Cerebellar nuclear complex (tissue), 1 donor: ENCODE data around the gene NRXN2.

ENCODE experiments used
- DNase-seq, 2 experiments: peaks; one replicate each; lab custom pipeline; 2025; lab: John Stamatoyannopoulos, UW

The NRXN2 gene

DNA sequence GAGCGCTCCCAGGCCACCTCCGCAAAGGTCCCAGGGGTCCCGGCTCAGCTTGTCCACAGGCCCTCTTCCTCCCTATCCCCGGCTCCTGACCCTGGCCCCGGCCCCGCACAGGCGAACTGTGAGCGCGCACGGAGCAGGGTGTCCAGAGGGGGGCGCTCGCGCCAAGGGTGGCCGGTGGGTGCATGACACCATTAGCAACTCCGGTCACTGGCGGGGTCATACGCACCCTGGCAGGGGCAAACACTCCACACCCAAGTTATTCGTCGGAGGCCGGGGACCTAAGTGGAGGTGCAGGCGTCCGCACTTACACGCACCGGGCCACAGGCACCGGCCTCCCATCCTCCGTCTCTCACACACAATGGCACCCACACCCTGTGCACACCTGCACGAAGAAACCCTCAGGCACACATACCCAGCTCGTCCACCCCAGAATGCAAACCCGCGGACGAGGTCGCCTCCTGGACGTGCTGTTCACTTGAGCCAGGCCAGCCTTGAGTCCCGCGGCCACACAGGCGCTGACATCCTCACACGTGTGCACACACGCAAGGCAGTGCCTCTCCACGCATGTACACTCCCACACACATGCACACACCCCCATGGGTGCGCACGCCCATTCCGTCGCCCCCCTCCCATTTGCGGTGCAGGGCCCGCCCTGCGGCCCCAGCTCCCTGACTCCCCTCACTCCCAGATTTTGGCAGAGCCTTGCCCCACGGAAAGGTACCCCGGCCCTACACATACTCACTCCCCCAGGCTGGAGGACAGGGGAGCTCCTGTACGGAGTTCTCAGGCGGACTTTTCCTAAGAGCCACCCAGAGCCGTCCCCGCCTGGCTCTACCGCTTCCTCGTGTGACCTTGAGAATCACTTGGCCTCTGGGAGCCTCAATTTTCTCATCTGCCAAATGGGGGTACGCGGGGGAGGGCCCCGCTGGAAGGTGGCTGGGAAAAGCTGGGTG, 20.9 kb upstream of the NRXN2 start, which contains the start of gene RASGRP2:
Gene RASGRP2 (minus strand): TSS at position 552 of the 953 bp plus-strand sequence. CDS start 1,276 bp downstream, outside the sequence.
- DNase-seq = no peak

DNA sequence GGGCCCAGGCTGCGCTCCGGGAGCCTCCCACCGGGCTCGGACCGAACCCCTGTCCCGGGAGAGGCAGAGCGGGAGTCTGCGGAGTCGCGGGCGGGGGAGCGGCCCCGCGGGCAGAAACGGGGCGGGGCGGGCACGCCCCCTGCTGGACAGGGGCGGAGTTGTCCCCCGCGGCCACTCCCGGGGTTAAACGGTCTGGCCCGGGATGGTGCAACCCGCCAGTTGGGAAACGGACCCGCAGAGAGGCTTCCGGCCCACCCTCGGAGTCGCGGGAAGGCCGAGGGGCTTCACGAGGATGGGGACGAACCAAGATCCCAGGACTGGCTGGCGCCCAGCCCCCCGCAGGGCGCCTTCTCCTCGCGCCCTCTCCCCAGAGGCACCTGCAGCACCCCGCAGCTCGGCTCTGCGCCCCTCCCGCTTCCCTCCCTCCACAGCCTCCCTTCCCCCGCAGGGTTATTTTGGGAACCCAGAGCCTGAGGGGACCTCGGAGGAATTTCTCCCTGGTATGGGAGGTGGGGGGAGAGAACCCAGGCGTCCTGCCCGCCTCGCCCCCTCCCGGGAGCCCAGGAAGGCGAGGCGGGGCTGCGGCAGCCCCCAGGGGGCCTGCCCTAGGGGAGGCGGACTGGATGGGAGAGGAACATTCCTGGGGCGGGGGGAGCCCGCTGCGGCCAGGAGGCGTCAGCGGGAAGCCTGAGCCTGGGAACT, 20.0 kb upstream of the NRXN2 start:
- DNase-seq = no peak

DNA sequence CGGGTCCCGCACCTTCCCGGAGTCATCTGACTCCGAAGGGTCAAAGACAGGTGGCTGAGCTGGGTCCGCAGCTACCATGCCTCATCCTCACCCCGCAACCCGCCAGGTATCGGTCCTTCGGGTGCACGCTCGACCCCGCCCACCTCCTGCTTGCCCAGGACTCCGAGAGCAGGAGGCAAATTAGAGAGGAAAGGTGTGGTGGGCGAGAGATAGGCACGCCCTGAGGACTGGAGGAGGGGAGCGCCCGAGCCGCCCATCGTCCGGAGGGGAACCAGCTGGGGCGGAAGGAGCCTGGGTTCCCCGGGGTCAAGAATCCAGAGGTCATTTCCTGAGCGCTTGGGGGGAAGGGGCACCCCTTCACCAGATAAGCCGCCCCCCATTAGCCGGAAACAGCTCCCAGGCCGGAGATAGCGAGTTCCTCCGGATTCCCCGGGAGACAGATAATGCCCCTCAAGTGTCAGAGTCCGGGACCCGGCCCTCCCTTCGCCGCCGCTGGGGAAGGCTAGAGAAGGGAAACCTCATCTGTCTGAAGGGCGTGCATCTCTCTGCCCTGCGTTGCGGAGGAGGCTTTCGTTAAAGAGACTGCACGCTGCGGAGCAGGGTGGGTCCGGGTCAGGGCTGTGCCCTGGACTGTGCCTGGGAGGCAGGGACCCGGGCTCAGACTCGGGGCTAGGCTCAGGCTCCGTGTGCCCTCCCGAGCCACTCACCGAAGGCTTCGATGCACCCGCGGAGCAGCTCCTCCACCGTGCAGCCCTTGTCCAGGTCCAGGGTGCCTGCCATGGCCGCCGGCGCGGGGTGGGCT, 19.3 kb upstream of the NRXN2 start:
- no peak for DNase-seq

DNA sequence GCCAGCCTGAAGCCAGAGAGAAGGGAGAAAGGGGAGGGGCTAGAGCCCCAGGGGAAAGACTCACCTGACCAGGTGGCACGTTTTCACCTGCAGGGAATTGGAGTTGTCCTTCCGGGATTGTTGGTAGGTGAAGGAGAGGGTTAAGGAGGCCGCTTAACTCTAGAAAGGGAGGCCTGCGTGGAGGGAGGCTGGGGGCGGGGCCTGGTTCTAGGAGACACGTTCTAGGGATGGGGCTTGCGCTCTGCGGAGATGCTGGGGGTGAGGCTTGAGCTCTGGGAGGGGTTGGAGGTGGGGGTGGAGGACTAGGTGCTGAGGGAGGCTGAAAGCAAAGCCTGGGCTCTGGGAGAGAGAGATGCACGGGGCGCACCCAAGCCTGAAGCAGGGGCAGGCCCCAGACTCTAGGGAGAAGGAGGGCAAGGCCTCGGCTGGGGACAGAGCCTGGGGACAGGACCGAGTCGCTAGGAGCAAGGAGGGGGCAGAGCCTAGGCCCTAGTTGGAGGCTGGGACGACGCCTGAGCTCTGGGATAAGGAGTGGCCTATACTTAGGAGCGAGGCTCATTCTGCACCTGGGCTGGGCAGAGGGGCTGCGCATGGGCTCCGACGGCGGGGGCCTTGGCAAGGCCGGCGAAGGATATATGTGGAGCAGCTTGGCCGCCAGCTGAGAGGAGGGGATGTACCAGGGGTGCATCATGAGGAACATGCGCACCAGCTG, 18.5 kb upstream of the NRXN2 start:
- DNase-seq = no peak

DNA sequence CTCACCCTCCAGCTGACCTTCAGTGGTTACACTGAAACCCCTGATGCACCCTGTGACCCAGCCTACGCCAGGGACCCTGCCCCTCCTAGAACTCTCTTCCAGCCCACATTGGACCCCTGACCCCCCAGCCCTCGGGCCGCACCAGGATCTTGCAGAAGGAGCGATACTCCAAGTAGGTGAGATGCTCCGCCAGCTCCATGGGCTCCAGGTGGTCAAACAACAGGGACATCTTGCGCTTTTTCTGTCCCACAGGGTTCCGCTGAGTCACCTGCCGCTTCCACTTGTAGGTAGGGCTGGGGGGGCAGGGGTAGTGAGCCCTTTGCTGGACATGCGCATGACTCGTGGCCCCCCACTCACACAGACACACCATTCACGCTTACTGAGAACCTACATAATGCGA, 16.9 kb upstream of the NRXN2 start:
- DNase-seq = no peak

DNA sequence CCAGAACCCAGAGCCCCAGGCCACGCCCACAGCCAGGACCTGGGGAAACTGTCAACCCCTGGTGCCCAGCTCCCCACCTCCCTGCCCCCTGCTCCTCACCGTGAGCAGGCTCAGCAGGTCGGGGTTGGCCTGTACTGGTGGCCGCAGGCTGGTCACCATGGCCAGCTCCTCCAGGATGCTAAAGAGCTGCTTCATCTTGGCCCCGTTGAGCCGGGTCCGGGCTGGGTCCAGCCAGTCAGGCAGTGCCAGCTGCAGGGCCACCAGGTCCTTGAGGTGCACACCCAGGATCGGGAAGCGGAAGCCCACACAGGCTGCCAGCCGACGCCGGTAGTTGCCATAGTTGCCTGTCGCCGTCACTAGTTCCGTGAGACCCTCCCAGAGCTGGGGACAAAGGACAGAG, 13.7 kb upstream of the NRXN2 start:
- DNase-seq = no peak

DNA sequence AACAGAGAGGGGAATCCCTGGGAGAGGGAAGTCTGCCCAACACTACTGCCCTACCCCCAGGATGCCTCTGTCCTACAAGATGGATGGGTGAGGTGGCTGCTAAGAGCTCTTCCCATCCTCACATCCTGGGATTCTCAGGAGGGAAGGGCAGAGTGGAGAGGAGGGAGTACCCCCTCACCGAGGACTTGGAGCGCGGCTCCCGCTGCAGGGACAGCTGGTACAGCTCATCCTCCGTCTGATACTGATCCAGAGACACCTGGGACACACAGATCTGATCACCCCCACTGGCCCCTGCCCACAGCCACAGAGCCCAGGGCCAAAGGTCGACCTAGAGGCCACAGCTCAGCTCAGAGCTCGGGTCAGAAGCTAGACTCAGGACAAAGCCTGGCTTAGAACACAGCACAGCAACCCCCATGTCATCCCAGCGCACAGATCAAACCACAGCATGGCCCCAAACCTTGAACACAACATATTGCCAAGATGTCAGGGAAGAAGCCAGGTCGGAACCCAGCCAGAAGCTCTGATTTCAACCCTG, 12.8 kb upstream of the NRXN2 start:
- no peak for DNase-seq

DNA sequence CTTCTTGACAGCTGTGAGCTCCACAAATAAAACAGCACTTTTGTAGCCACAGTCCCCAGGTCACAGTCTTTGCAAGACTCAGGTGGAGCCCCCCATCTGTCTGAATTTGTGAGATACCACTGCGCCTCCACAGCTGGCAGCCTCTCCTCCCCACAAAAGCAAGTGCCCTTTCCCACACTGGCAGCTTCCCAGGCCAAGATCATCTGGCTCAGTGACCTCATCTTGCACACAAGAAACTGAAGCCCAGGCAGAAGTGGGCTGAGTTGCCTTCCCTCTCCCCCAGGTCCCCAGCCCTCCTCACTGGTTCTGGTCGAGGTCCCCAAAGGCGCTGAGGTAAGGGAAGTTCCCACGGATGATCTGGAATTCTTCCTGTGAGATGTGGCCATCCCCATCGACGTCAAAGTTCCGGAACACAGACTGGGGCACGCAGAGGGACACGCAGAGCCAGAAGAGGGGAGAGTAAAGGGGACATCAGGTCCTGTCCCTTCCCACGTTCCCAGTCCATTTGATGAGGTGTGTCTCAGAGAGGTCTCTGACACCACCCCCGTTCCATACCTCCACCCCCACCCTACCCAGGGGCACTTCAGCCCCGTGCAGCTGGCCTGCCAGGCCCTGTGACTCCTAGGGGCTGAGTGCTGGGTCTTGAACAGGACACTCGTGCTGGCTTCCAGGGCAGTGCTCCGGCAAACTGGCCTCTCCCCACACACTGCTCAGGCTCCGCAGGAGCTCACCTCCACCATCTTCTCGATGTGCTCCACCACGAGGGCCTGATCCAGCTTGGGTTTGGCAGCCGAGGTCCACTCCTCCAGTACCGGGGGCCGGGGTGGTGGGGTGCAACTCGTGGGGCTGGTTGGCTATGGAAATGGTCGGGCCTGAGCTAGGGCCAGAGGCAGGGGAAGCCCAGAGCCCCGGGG, 12.1 kb upstream of the NRXN2 start:
- DNase-seq = no peak

DNA sequence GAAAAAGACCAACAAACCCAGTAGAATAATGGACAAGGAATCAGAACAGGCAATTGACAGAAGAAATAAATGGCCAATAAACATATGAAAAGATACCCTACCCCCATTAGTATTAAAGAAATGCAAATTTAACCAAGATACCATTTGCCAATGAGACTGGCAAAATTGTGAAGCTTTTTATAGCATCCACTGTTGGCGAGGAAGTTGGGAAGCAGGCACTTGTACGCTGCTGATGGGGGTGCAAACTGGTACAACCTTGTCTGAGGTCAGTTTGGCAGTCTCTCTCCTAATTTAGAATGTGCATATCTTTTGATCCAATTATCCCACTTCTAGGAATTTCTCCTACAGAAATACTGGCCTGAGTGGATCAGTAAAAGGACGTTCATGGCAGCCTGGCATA, 8.6 kb upstream of the NRXN2 start:
- DNase-seq = no peak

DNA sequence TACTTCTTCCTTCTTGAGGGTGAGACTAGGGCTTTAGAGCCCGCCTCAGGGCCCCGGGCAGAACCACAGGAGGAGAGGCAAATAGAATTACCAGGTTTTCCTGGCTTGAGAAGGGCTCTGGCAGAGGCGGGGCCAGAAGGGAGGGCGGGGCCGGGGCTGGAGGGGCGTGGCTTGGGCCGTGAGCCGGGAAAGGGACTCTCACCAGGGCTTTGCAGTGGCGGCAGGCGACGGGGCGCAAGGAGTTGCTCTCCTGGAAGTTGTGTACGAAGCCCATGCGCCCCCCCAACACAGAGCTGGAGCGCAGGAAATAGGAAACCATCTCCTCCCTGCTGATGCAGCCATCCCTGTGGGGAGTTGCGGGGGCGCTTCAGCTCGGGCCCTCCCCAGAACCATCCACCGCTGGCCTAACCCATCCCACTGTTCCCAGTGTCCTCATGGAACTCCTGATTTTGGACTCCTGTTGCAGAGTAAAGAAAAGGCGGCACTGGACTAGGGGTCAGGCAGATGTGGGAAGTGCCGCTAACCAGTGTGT, 6.9 kb upstream of the NRXN2 start:
- no peak for DNase-seq

DNA sequence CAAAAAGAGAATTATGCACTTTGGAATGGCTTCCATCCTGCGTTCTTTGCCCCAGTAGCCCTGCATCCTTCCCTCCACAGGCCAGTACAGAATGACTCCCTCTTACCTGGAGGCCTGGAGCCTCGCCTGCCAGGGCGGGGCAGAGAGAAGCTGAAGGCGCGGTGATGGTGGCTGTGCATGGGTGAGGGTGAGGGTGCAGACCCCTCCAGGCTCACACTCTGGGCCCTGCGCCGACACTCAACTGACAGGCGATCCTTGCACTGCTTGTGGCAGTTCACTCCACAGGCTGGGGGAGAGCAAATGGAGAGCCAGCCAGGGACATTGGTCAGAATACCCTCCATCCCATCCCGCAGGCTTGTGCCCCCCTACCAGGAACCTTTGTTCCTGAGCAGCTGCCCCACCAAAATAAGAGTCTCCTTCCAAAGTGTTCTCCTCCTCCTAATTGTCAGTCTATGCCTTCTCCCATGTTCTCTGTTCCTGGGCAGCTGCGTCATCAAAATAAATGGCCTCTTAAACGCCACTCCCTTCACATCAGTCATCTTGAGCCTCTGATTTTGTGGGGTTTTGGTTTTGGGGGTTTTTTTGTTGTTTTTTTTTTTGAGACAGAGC, 5.9 kb upstream of the NRXN2 start:
- no peak for DNase-seq

DNA sequence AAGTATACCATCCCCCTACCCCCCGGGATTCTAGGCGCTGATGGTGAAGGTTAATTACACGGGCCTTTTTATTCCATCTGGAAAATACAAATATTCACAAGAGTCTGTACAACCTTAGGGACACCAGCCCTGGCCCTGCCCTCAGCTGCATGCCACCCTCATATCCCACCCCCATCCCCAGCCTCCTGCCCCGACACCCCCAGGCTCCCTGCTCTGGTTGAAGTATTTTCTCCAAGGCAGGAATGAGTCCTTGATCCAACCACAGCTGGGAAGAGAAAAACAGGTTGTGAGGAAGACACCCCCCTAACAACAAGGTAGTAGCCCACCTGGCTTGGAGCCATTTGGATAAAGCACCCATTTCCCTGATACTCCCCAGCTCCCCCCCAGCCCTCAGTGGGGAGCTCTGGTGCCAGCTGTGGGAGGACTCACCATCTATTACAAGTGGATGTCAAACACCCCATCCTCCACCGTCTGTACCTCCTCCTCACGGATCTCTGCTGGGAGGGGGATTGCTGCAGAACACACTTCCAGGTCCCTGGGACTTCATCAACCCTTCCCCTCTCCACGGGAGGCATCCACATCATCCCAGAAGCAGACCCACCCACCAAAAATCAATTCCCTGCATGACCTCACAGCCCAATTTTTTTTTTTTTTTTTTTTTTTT, 4.0 kb upstream of the NRXN2 start:
- DNase-seq = no peak

DNA sequence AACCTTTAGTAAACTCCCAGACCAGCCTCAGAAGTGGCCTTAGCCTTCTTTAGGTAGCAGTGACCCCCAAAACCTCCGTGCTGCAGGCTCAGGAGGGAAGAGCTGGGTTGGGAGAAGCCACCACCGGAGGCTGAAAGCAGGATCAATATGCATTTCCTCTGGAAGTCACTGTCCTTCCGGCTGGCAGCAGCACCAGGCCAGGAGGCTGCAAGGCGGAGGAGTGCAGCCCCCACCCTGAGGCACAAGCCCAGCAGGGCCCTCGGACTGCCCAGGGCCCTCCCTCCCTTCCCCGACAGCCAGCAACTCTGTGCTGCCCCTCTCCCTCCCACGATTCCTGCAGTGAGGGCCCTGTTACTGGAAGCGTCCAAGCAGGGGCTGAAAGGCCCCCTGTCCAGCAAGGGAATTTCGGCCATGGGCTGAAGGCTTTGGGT, 3.2 kb upstream of the NRXN2 start:
- no peak for DNase-seq

DNA sequence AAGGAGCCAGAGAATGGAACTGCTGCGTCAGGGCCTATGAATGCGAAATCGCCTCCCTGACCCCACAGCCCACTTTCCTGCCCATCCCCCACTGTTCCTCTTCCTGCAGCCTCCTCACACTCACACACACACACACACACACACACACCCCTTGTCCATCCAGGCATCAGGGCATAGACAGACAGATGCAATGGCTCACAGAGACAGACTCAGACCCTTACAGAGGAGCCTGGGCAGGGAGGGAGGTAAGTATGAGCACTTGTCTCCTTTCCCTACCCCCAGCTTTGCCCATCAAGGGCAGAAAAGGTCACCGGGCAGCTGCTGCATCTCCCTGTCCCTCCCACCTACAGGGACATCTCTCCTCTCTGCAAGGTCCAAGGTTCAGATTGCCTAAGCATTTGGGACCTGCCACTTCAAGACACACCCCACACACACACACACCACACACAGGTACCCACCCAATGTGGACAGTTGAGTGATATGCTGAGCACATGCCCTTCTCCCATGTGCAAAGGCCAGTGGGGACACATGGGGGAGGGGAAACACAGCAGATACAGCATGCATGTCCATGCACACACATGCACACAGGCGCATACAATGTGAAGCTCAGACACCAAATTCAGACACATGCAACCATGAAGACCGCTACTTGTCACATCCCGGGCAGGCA, 2.0 kb upstream of the NRXN2 start:
- DNase-seq = no peak

DNA sequence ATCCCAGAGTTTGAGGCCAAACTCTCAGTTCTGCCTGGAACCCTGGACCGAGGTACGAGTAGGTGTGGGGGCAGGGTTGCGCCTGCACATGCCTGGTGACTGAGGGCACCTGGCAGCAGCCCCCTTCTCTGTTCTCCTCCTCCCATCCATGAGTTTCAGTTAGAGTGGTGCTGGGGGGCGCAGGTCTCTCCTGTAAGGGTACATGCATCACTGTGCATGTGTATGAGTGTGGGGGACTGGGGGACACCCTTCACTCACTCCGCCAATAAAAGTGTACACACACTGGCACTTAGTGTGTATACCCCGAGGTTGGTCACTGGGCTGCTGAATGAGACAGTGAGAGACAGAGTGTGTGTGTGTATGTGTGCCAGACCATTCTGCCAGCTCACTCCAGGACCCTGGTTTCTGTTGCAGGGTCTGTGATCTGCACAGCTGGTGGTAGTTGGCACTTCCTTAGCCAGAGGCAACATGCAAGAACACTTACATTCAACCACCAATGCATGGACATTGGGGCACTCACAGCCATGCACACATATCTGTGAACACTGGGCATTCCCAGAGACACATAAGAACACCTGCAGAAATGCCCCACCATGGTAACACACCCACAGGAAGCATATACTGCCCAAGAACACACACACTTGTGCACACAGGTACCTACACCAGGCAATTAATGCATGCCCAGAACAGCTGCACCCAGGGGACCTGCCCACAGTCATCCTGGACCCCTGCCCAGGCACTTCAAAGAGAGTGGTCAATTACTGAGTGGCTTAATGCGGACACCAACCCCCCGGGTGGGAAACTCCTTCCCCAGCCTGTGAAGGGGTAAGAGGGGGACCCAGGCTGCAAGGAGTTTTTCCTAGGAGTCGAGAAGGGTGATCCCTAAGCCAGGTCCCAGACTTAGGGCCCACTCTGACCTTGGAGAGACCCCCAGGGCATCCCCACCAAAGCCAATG, 1.2 kb upstream of the NRXN2 start:
- DNase-seq = no peak

DNA sequence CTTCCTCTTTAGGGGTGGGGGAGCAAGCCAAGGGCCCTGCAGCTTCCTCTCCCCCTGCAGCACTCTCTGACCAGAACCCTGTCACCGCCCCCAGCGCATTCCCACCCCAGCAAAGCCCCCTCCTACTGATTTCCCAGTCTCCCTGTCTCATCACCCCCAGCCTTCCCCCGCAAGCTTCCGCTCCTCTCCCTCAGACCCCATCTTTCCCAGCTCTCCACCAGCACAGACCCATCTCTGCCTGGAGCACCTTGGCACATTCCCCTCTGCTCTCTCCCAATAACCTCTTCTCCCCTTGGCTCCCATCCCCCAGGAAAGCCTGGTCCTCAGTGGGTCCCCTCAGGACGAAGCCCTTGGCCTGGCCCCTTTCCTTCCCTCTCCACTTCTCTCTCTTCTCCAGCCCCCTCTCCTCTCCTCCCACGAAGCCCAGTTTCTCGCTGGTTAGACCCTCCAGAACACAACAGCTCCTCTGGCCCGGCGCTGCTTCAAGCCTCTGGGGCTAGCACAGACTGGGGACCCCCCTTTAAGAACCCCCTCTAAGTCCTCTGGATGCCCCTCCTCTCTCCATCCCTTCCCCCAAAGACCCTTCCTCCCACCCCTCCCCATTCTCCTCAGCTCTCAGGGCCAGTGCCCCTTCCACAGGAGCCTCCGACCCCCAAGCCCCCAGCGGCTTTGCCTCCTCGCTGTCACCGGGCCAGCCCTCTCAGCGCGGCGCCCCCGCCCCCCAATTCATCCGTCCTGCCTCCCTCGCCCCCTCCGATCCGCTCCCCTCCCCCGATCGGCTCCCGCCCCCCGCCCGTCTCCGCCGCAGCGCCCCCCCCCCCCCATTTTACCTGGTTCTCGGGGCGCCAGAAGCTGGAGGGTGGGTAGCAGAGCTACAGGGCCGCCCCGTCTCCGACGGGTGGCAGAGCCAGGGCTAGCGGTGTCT, 594 bp downstream of the NRXN2 start:
- no peak for DNase-seq
